CD4-positive, alpha-beta memory T cell (primary cell): ENCODE measurements around the gene RANBP3L. TPM values are rescaled to one million over a fixed set of nuclear protein-coding genes. Genes with fewer than 3 reads are reported as not detected.

Experiments
- CTCF ChIA-PET: fragments of 350-600 bp; sonication (Branson Sonifier 250); formaldehyde crosslinking; loops from one replicate; lab custom pipeline; 2021; ENCODE audit warnings: inconsistent platforms; ENCODE audit not compliant: partially characterized antibody; lab: Charles Lee
- POLR2A ChIA-PET: fragments of 350-600 bp; sonication (Branson Sonifier 250); formaldehyde crosslinking; loops from one replicate; lab custom pipeline; 2021; ENCODE audit not compliant: partially characterized antibody; lab: Charles Lee
- DNase-seq, 5 donors: peaks; one replicate each; pipeline versions ENCODE4 v3.0.0 to v3.0.0-alpha.2; 2020 to 2022; ENCODE audit warnings: mixed read lengths in 1 of 5
- H3K27ac ChIP-seq: one replicate; pipeline ENCODE4 v1.7.0; 2013; ENCODE audit warnings: low read depth, low read length
- H3K27me3 ChIP-seq: 2 replicates; pipeline ENCODE4 v1.7.0; 2013; ENCODE audit warnings: mild to moderate bottlenecking, low read length, moderate library complexity; ENCODE audit not compliant: insufficient read depth
- H3K36me3 ChIP-seq: 2 replicates; pipeline ENCODE4 v1.7.0; 2013; ENCODE audit warnings: mild to moderate bottlenecking, low read length, moderate library complexity; ENCODE audit not compliant: insufficient read depth
- H3K4me1 ChIP-seq: 2 replicates; pipeline ENCODE4 v1.7.0; 2013; ENCODE audit warnings: mild to moderate bottlenecking, low read length, moderate library complexity; ENCODE audit not compliant: insufficient read depth
- H3K4me3 ChIP-seq, 2 donors: one replicate each; pipeline ENCODE4 v1.7.0; 2013; ENCODE audit warnings: low read length in 2 of 2, mild to moderate bottlenecking in 1 of 2
- H3K9me3 ChIP-seq, 2 donors: one replicate each; pipeline ENCODE4 v1.7.0; 2013; ENCODE audit warnings: low read length in 2 of 2, control low read depth in 1 of 2; ENCODE audit not compliant: control insufficient read depth in 1 of 2
- H3K27ac Mint-ChIP-seq, 7 donors: one replicate each; pipeline ENCODE4 v1.8.0; 2020 to 2021; ENCODE audit warnings: mixed read lengths in 7 of 7, mild to moderate bottlenecking in 6 of 7, inconsistent platforms in 3 of 7, moderate library complexity in 3 of 7
- H3K27me3 Mint-ChIP-seq, 2 donors: one replicate each; pipeline ENCODE4 v1.8.0; 2020 to 2021; ENCODE audit warnings: mixed read lengths in 2 of 2
- H3K36me3 Mint-ChIP-seq, 2 donors: one replicate each; pipeline ENCODE4 v1.8.0; 2020 to 2021; ENCODE audit warnings: mixed read lengths in 2 of 2, inconsistent platforms in 1 of 2, mild to moderate bottlenecking in 1 of 2
- H3K4me1 Mint-ChIP-seq, 4 donors: one replicate each; pipeline ENCODE4 v1.8.0; 2020 to 2021; ENCODE audit warnings: mixed read lengths in 4 of 4, mild to moderate bottlenecking in 1 of 4
- H3K4me3 Mint-ChIP-seq, 8 donors: one replicate each; pipeline ENCODE4 v1.8.0; 2020 to 2021; ENCODE audit warnings: mixed read lengths in 8 of 8, mild to moderate bottlenecking in 7 of 8, moderate library complexity in 6 of 8, inconsistent platforms in 3 of 8
- H3K9me3 Mint-ChIP-seq, 8 donors: one replicate each; pipeline ENCODE4 v1.8.0; 2020 to 2021; ENCODE audit warnings: mixed read lengths in 8 of 8, mild to moderate bottlenecking in 5 of 8, inconsistent platforms in 3 of 8, moderate library complexity in 1 of 8
- intact Hi-C: fragments of 100-400 bp; cut with micrococcal nuclease; formaldehyde crosslinking; loops from one replicate; pipeline ENCODE4 v1.15.1; 2023
- polyA plus RNA-seq, 2 donors: library from polyadenylated mRNA; unstranded; fragments of 300-500 nt; fragmentation: Illumina TruSeq; gene quantifications; one replicate each; pipeline ENCODE4 v1.2.3, GENCODE V29; 2021
- total RNA-seq, 2 experiments: library from RNA; stranded (reverse); gene quantifications; one replicate each; pipeline ENCODE4 v1.2.3, GENCODE V29; 2021

The RANBP3L gene
- total and polyA plus RNA-seq, 4 experiments from 2014 or later, result not detected

- intact Hi-C loops, result no loop called here
- Mint-ChIP-seq H3K36me3 (peaks cover 11 to 22% of the 10 kb centered on the region in 2 donors), H3K9me3 (no peaks in the 10 kb centered on the region), H3K27ac (no peak overlapping the region), H3K4me3 (no peak overlapping the region), H3K4me1 (peaks cover 0 to 8% (median 2%) of the 10 kb centered on the region in 4 donors), H3K27me3 (no peaks in the 10 kb centered on the region)
- no peak overlapping the region for H3K4me3 ChIP-seq
- DNase-seq, result no peak
- no peaks in the 10 kb centered on the region for H3K27me3 ChIP-seq
- peaks cover 14% of the 10 kb centered on the region for H3K36me3 ChIP-seq
- H3K4me1 ChIP-seq, result no peaks in the 10 kb centered on the region
- H3K9me3 ChIP-seq, result no peaks in the 10 kb centered on the region
- H3K27ac ChIP-seq, result no peak overlapping the region
- ChIA-PET CTCF (interaction anchor here (1.1 to 1.2 kb wide), 2 partner anchors 15 to 16 kb away, joined by 3 read pairs; partner anchors contain the start of gene NADK2), POLR2A (interaction anchor here (1.3 to 2.6 kb wide), 2 partner anchors 14 to 75 kb away, joined by 4 to 8 read pairs; partner anchors contain the start of genes LMBRD2, NADK2 and SKP2)
Observed at GRCh38 chr5:36227046-36227445, 74.7 kb downstream of the RANBP3L start.

DNA sequence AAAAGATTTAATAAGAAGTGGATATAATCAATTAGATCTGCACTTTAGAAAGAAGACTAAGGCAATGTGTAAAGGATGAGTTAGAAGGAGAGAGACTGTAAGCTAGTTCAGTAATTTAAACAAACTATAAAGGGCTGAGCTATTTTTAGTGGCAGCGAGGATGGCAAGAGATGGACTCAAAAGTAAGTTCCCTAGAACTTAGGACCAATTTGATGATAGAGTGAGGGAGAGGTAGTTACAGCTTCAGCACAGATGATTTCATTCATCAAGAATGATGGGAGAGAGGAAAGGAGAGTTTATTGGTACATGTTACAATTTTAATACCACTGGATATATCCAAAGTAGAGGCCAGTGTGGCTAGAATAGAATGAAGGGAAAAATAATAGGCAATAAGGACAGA lies 79.1 kb downstream of the RANBP3L start:
- no peak for DNase-seq
- H3K4me1 ChIP-seq, result no peaks in the 10 kb centered on the region
- Mint-ChIP-seq H3K4me3 (no peak overlapping the region), H3K36me3 (peaks cover 40 to 49% of the 10 kb centered on the region in 2 donors), H3K27me3 (no peaks in the 10 kb centered on the region), H3K27ac (no peak overlapping the region), H3K4me1 (no peaks in the 10 kb centered on the region), H3K9me3 (no peaks in the 10 kb centered on the region)
- no peak overlapping the region for H3K4me3 ChIP-seq
- ChIA-PET CTCF (no interaction called here), POLR2A (no interaction called here)
- peaks cover 21% of the 10 kb centered on the region for H3K36me3 ChIP-seq
- H3K9me3 ChIP-seq, result no peaks in the 10 kb centered on the region
- no peaks in the 10 kb centered on the region for H3K27me3 ChIP-seq
- H3K27ac ChIP-seq, result no peak overlapping the region
- intact Hi-C loops, result no loop called here

- Mint-ChIP-seq H3K27ac (no peak overlapping the region), H3K4me3 (no peak overlapping the region), H3K4me1 (no peaks in the 10 kb centered on the region), H3K36me3 (peaks cover 49% of the 10 kb centered on the region in 2 donors), H3K9me3 (no peaks in the 10 kb centered on the region), H3K27me3 (no peaks in the 10 kb centered on the region)
- intact Hi-C loops, result no loop called here
- no peak for DNase-seq
- no peak overlapping the region for H3K4me3 ChIP-seq
- ChIA-PET POLR2A (interaction anchor here (1.6 kb wide), 1 partner anchor 24 kb away, joined by 6 read pairs; the partner anchor contains the start of gene NADK2), CTCF (interaction anchor here (0.9 to 1.8 kb wide), 5 partner anchors 11 to 478 kb away, joined by 3 to 6 read pairs (median 4); no protein-coding TSS in a partner anchor)
- peaks cover 11% of the 10 kb centered on the region for H3K36me3 ChIP-seq
- H3K27ac ChIP-seq, result no peak overlapping the region
- no peaks in the 10 kb centered on the region for H3K4me1 ChIP-seq
- H3K9me3 ChIP-seq, result no peaks in the 10 kb centered on the region
- H3K27me3 ChIP-seq, result no peaks in the 10 kb centered on the region
Observed at GRCh38 chr5:36217988-36218387, 83.7 kb downstream of the RANBP3L start.

DNA sequence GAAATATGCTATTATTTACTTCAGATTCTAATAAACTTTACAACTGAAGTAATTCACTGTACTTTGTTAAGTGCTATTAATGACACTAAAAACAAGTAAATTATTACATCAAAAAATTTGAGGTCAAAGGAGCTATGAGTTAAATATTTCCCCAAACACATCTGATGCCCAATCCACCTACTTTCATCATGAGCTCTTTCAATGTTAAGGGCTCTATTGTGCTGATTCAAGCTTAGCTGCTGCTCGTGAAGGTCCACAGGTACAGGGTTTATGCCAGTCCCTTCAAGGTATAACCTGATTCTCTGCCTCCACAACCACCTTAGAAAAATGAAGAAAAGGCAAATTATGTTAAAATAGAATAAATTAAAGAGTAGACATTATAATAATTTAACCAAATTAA lies 84.1 kb downstream of the RANBP3L start:
- H3K27me3 Mint-ChIP-seq, result no peaks in the 10 kb centered on the region
- no peak overlapping the region for H3K27ac Mint-ChIP-seq
- no peak overlapping the region for H3K27ac ChIP-seq
- ChIA-PET POLR2A (interaction anchor here (1.6 kb wide), 1 partner anchor 24 kb away, joined by 6 read pairs; the partner anchor contains the start of gene NADK2), CTCF (interaction anchor here (0.9 to 1.8 kb wide), 5 partner anchors 12 to 478 kb away, joined by 3 to 6 read pairs (median 4); no protein-coding TSS in a partner anchor)
- H3K36me3 Mint-ChIP-seq, result peaks cover 52 to 53% of the 10 kb centered on the region in 2 donors
- H3K4me3 ChIP-seq, result no peak overlapping the region
- no peaks in the 10 kb centered on the region for H3K4me1 ChIP-seq
- no peak overlapping the region for H3K4me3 Mint-ChIP-seq
- no peaks in the 10 kb centered on the region for H3K9me3 ChIP-seq
- H3K36me3 ChIP-seq, result peaks cover 15% of the 10 kb centered on the region
- no peaks in the 10 kb centered on the region for H3K9me3 Mint-ChIP-seq
- H3K4me1 Mint-ChIP-seq, result no peaks in the 10 kb centered on the region
- intact Hi-C loops, result no loop called here
- DNase-seq, result no peak
- no peaks in the 10 kb centered on the region for H3K27me3 ChIP-seq

- Histone ChIP-seq H3K4me3 (no peak overlapping the region), H3K36me3 (peaks cover 15% of the 10 kb centered on the region), H3K9me3 (no peaks in the 10 kb centered on the region), H3K27me3 (no peaks in the 10 kb centered on the region), H3K4me1 (no peaks in the 10 kb centered on the region), H3K27ac (no peak overlapping the region)
- no peak for DNase-seq
- no peaks in the 10 kb centered on the region for H3K9me3 Mint-ChIP-seq
- POLR2A ChIA-PET, result no interaction called here
- H3K36me3 Mint-ChIP-seq, result peaks cover 51 to 55% of the 10 kb centered on the region in 2 donors
- CTCF ChIA-PET, result no interaction called here
- H3K4me1 Mint-ChIP-seq, result no peaks in the 10 kb centered on the region
- no peaks in the 10 kb centered on the region for H3K27me3 Mint-ChIP-seq
- no peak overlapping the region for H3K27ac Mint-ChIP-seq
- no peak overlapping the region for H3K4me3 Mint-ChIP-seq
- intact Hi-C loops, result no loop called here
Observed at GRCh38 chr5:36215910-36216309, 85.8 kb downstream of the RANBP3L start.

GRCh38 chr5:36214436-36214835 lies 87.3 kb downstream of the RANBP3L start:
- CTCF ChIA-PET, result interaction anchor here (0.6 to 2.0 kb wide), 3 partner anchors 27 to 294 kb away, joined by 3 to 7 read pairs (median 4); partner anchors contain the start of gene NADK2

DNA sequence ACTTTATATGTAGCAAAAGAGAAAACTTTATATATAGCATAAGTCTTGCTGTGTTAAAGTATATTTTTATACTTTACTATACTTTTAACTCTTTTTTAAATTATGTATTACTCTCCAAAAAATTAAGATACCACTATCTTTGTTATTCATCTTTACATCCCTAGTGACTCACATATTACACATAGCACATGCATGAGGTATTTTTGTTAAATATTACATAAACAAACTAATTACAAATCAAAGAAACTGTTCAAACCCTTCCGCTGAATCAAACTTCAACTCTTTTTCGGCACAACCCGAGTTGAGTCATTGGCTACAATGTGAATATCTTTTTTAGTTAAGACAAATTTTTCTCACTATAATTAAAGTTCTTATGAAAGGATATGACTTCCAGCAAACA lies 92.0 kb downstream of the RANBP3L start:
- Mint-ChIP-seq H3K27me3 (no peaks in the 10 kb centered on the region), H3K27ac (peak overlapping the region in 1 of 7 donors; percentile 30), H3K4me3 (no peak overlapping the region), H3K9me3 (no peaks in the 10 kb centered on the region), H3K36me3 (peaks cover 34 to 38% of the 10 kb centered on the region in 2 donors), H3K4me1 (no peaks in the 10 kb centered on the region)
- CTCF ChIA-PET, result no interaction called here
- no peaks in the 10 kb centered on the region for H3K4me1 ChIP-seq
- no peaks in the 10 kb centered on the region for H3K27me3 ChIP-seq
- no peak overlapping the region for H3K4me3 ChIP-seq
- POLR2A ChIA-PET, result no interaction called here
- no peak for DNase-seq
- intact Hi-C loops, result no loop called here
- no peaks in the 10 kb centered on the region for H3K9me3 ChIP-seq
- peaks cover 6% of the 10 kb centered on the region for H3K36me3 ChIP-seq
- H3K27ac ChIP-seq, result no peak overlapping the region

More at GRCh38 chr5:36214436-36214835, 87.3 kb downstream of the RANBP3L start:
- POLR2A ChIA-PET, result no interaction called here
- no peaks in the 10 kb centered on the region for H3K4me1 Mint-ChIP-seq
- Histone ChIP-seq H3K36me3 (peaks cover 9% of the 10 kb centered on the region), H3K27ac (no peak overlapping the region), H3K4me1 (no peaks in the 10 kb centered on the region), H3K4me3 (no peak overlapping the region), H3K9me3 (no peaks in the 10 kb centered on the region), H3K27me3 (no peaks in the 10 kb centered on the region)
- H3K4me3 Mint-ChIP-seq, result no peak overlapping the region
- peaks cover 41 to 47% of the 10 kb centered on the region in 2 donors for H3K36me3 Mint-ChIP-seq
- intact Hi-C loops, result no loop called here
- H3K27ac Mint-ChIP-seq, result no peak overlapping the region
- DNase-seq, result no peak
- no peaks in the 10 kb centered on the region for H3K27me3 Mint-ChIP-seq
- H3K9me3 Mint-ChIP-seq, result no peaks in the 10 kb centered on the region
